OCI-LY7 (cell line): ENCODE results near the gene LRP1B.

ENCODE experiments used
- CTCF ChIP-seq: fragments of 200-600 bp; sonication (generic); conservative IDR thresholded peaks from 2 replicates; pipeline ENCODE4 v1.5.1; 2014; ENCODE audit warnings: mild to moderate bottlenecking, antibody characterized with exemption, low read length, moderate library complexity, mixed read lengths
- EZH2phosphoT487 ChIP-seq: fragments of 200-600 bp; sonication (generic); IDR thresholded peaks from 2 replicates; pipeline ENCODE4 v1.6.1; 2018; ENCODE audit warnings: low read depth, borderline replicate concordance, mild to moderate bottlenecking, mixed run types, antibody characterized with exemption, low read length, moderate library complexity, mixed read lengths

GRCh38 chr2:140185076-140185475 lies 1945.7 kb downstream of the LRP1B start:
- TF ChIP-seq CTCF (no peak), EZH2phosphoT487 (no peak)
